Central memory CD8-positive, alpha-beta T cell (primary cell): Measurements from ENCODE around the gene ASB16.

ENCODE experiments used
- ATAC-seq: fragments of 150-1000 bp; cut with Tn5 transposase; replicated peaks from 2 replicates; pipeline ENCODE4 v1.10.0; 2022; ENCODE audit warnings: mild to moderate bottlenecking, moderate FRiP score, moderate number of reproducible peaks; ENCODE audit not compliant: poor library complexity, severe bottlenecking; ENCODE audit errors: extremely low read depth
- DNase-seq, 2 donors: peaks; one replicate each; pipeline ENCODE4 v3.0.0; 2021; ENCODE audit warnings: low spot score in 2 of 2
- H3K27ac Mint-ChIP-seq: one replicate; pipeline ENCODE4 v1.8.0; 2022; ENCODE audit warnings: low read depth, mild to moderate bottlenecking, moderate library complexity, mixed read lengths
- H3K27me3 Mint-ChIP-seq: one replicate; pipeline ENCODE4 v1.8.0; 2022; ENCODE audit warnings: mixed read lengths
- H3K36me3 Mint-ChIP-seq: one replicate; pipeline ENCODE4 v1.8.0; 2022; ENCODE audit warnings: mild to moderate bottlenecking, moderate library complexity, mixed read lengths; ENCODE audit not compliant: insufficient read depth
- H3K4me1 Mint-ChIP-seq: one replicate; pipeline ENCODE4 v1.8.0; 2022; ENCODE audit warnings: mixed read lengths
- H3K4me3 Mint-ChIP-seq: one replicate; pipeline ENCODE4 v1.8.0; 2022; ENCODE audit warnings: mild to moderate bottlenecking, moderate library complexity, mixed read lengths
- H3K9me3 Mint-ChIP-seq: one replicate; pipeline ENCODE4 v1.8.0; 2022; ENCODE audit warnings: mixed read lengths

ASB16 gene

DNA sequence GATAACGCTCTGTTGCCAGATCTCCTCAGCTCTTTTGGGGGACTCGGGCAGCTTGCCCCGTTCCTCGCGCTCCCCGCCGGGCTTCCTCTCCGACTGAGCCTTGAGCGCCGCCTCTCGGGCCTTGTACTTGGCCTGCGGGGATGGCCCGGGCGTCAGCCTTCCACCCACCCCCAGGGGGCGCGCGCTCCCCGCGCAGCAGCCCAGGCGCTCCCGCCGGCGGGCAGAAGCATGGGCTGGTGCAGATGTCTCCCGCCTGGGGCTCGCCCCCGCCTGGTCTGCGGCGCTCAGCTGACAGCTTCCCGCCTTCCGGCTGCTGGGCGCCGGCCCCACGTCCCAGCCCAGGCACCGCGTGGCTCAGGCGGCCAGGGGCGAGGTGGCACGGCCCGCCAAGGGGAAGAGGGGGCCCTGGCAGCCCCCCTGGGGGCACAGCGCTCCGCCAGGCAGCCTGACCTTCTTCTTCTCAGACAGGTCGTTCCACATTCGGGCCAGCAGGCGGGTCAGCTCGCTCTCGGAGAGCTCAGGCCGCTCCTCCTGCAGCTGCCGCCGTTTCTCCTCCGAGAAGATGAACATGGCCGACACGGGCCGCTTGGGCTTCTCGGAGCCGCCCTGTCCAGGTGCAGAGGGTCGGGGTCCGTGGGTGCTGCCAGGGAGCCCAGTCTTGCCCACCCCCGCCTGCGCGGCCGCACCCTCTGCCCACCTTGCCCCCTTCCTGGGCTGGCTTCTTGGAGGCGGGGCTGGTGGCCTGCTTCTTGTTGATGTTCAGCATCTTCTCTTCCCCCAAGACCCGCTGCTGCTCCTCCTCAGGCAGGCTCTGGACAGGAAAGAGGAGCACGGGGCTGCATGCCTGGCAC lies 40.1 kb downstream of the ASB16 start:
- ATAC-seq = peak; percentile 99
- Mint-ChIP-seq H3K27ac (peak overlapping the region; percentile 84), H3K9me3 (no peaks in the 10 kb centered on the region), H3K4me1 (peaks cover 34% of the 10 kb centered on the region), H3K36me3 (peaks cover 55% of the 10 kb centered on the region), H3K27me3 (no peaks in the 10 kb centered on the region), H3K4me3 (peak overlapping the region; percentile 62)
- peak; percentile 91 to 92 for DNase-seq

- Mint-ChIP-seq H3K9me3 (no peaks in the 10 kb centered on the region), H3K36me3 (peaks cover 63% of the 10 kb centered on the region), H3K4me1 (peaks cover 44% of the 10 kb centered on the region), H3K27me3 (no peaks in the 10 kb centered on the region), H3K27ac (no peak overlapping the region), H3K4me3 (peak overlapping the region; percentile 36)
- ATAC-seq = no peak
- DNase-seq = no peak
Measured at GRCh38 chr17:44211281-44212265, 41.1 kb downstream of the ASB16 start.

DNA sequence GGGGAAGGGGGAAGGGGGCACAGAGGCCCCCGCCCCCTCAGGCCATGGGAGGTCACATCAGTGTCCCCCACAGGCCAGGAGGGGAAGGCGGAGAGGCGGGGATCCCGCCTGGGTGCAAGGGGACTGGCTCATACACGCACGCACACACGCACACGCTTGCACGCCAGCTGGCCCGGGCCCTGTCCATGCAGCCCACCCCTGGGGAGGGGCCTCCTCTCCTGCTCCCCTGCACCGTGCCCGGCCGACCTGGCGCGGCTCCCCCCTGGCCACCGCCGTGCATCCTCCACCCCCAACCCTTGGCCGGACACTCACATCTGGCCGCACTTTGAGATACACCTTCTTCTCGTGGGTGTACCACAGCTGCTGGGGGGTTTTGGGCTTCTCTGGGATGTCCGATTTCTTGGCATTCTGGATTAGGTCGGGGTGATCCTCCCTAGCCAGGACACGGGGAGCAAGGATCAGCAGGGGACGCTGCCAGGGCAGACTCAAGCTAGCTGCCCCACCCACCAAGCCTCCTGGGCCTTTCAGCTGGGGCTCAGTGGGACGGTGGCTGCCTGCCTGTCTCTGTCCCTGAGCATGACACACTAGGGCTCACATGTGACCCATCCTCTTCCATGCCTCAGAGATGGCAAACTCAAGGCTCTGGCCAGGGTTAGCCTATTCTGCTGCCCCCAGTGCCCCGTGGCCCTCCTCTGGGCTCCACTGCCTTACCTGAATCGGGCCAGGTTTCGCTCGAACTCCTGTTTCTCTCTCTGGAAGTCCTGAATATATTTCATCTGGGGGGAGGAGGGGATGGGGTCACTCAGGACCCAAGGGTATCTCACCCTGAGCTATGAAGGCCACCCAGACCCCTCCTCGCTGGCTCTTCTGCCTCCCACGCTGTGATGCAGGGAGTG lies 42.3 kb downstream of the ASB16 start:
- Mint-ChIP-seq H3K27ac (peak overlapping the region; percentile 88), H3K9me3 (no peaks in the 10 kb centered on the region), H3K4me3 (no peak overlapping the region), H3K4me1 (peaks cover 56% of the 10 kb centered on the region), H3K27me3 (no peaks in the 10 kb centered on the region), H3K36me3 (peaks cover 66% of the 10 kb centered on the region)
- DNase-seq (no peak), ATAC-seq (no peak)

GRCh38 chr17:44213403-44214229 lies 43.1 kb downstream of the ASB16 start:
- Mint-ChIP-seq H3K27me3 (no peaks in the 10 kb centered on the region), H3K36me3 (peaks cover 63% of the 10 kb centered on the region), H3K27ac (peak overlapping the region; percentile 88), H3K4me1 (peaks cover 55% of the 10 kb centered on the region), H3K9me3 (no peaks in the 10 kb centered on the region), H3K4me3 (peak overlapping the region; percentile 2)
- DNase-seq (no peak), ATAC-seq (no peak)

GRCh38 chr17:44214230-44214494 lies 43.7 kb downstream of the ASB16 start:
- H3K4me1 Mint-ChIP-seq = peaks cover 54% of the 10 kb centered on the region
- no peaks in the 10 kb centered on the region for H3K9me3 Mint-ChIP-seq
- ATAC-seq = no peak
- H3K4me3 Mint-ChIP-seq = peak overlapping the region; percentile 2
- no peaks in the 10 kb centered on the region for H3K27me3 Mint-ChIP-seq
- peaks cover 59% of the 10 kb centered on the region for H3K36me3 Mint-ChIP-seq
- DNase-seq = no peak
- H3K27ac Mint-ChIP-seq = peak overlapping the region; percentile 88

DNA sequence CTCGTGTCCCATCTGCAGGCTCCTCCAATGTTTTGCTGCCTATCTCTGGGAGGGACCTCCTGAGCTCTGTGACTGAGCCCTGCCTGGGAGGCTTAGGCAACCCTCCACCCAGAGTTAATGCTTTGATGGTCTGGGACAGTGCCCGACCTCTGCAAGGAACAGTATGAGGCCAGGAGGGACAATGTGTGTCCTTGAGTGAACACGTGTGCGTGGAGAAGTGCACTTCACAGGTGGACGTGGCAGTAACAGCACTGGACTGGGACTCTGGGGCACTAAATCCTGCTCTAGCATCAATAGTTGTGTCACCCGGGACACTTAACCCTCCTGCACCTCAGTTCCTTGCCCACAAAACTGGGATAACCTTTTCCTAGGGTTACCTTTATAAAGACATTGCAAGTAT lies 44.4 kb downstream of the ASB16 start:
- no peak for ATAC-seq
- peaks cover 52% of the 10 kb centered on the region for H3K4me1 Mint-ChIP-seq
- H3K27me3 Mint-ChIP-seq = no peaks in the 10 kb centered on the region
- DNase-seq = no peak
- H3K4me3 Mint-ChIP-seq = peak overlapping the region; percentile 4
- peaks cover 56% of the 10 kb centered on the region for H3K36me3 Mint-ChIP-seq
- H3K9me3 Mint-ChIP-seq = no peaks in the 10 kb centered on the region
- H3K27ac Mint-ChIP-seq = no peak overlapping the region

DNA sequence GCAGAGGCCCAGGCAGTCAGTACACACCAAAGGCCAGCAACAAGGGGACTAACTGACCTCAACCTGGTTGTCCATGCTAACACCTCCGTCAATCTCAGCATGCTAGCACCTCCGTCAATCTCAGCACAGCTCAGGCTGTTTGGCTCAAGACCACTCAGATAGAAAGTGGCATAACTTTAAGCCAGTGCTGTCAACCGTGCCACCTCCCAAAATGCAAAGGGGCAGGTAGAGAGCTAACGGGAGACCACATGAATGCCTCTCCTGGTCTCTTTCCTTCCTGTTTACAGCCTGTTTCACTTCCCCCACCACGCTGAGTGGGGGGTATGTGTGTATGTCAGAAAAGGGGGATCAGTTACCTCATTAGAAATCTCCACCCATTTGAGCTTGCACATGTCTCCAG lies 45.7 kb downstream of the ASB16 start:
- Mint-ChIP-seq H3K4me3 (peak overlapping the region; percentile 64), H3K27ac (peak overlapping the region; percentile 13), H3K9me3 (no peaks in the 10 kb centered on the region), H3K36me3 (peaks cover 59% of the 10 kb centered on the region), H3K27me3 (no peaks in the 10 kb centered on the region), H3K4me1 (peaks cover 48% of the 10 kb centered on the region)
- DNase-seq (no peak), ATAC-seq (no peak)

GRCh38 chr17:44216694-44217093 lies 46.2 kb downstream of the ASB16 start:
- DNase-seq = no peak

GRCh38 chr17:44217738-44218343 lies 47.3 kb downstream of the ASB16 start:
- H3K4me3 Mint-ChIP-seq = peak overlapping the region; percentile 64
- peaks cover 65% of the 10 kb centered on the region for H3K4me1 Mint-ChIP-seq
- peak overlapping the region; percentile 78 for H3K27ac Mint-ChIP-seq
- ATAC-seq (no peak), DNase-seq (no peak)
- peaks cover 60% of the 10 kb centered on the region for H3K36me3 Mint-ChIP-seq
- no peaks in the 10 kb centered on the region for H3K9me3 Mint-ChIP-seq
- H3K27me3 Mint-ChIP-seq = no peaks in the 10 kb centered on the region

More at GRCh38 chr17:44216694-44217093, 46.2 kb downstream of the ASB16 start:
- no peak for ATAC-seq
- peaks cover 58% of the 10 kb centered on the region for H3K36me3 Mint-ChIP-seq
- H3K4me1 Mint-ChIP-seq = peaks cover 54% of the 10 kb centered on the region
- H3K27me3 Mint-ChIP-seq = no peaks in the 10 kb centered on the region
- H3K4me3 Mint-ChIP-seq = peak overlapping the region; percentile 64
- H3K9me3 Mint-ChIP-seq = no peaks in the 10 kb centered on the region
- H3K27ac Mint-ChIP-seq = peak overlapping the region; percentile 13

- DNase-seq (peak; percentile 72 to 82), ATAC-seq (peak; percentile 42)
- Mint-ChIP-seq H3K27ac (peak overlapping the region; percentile 78), H3K27me3 (no peaks in the 10 kb centered on the region), H3K9me3 (no peaks in the 10 kb centered on the region), H3K4me1 (peaks cover 62% of the 10 kb centered on the region), H3K36me3 (peaks cover 54% of the 10 kb centered on the region), H3K4me3 (peak overlapping the region; percentile 64)
Measured at GRCh38 chr17:44218344-44219107, 48.0 kb downstream of the ASB16 start.
